Right lobe of liver (tissue), 6 donors: Measurements from ENCODE around the gene UBAC2. TPM values are rescaled to one million over a fixed set of nuclear protein-coding genes. Genes with fewer than 3 reads are reported as not detected.

Source experiments
- ATAC-seq, 4 donors: fragments of 200-7000 bp; cut with Tn5 transposase; one replicate each; pipeline ENCODE4 v1.9.1; 2020; ENCODE audit warnings: mild to moderate bottlenecking in 4 of 4, moderate library complexity in 4 of 4
- DNase-seq, 3 donors: peaks; one replicate each; pipeline ENCODE4 v3.0.0-alpha.2; 2020
- H3K27ac ChIP-seq, 3 donors: fragments of 200-600 bp; one replicate each; pipeline ENCODE4 v1.8.0; 2022
- H3K27me3 ChIP-seq, 2 donors: fragments of 200-600 bp; one replicate each; pipeline ENCODE4 v1.8.0; 2022
- H3K36me3 ChIP-seq, 4 donors: fragments of 200-600 bp; sonication (generic) in 1 of 4; one replicate each; pipeline versions ENCODE4 v1.5.1 to v1.8.0; 2017 to 2022; ENCODE audit warnings: control low read depth in 1 of 4
- H3K4me1 ChIP-seq, 4 donors: fragments of 200-600 bp; sonication (generic) in 1 of 4; one replicate each; pipeline versions ENCODE4 v1.5.1 to v1.8.0; 2017 to 2022; ENCODE audit warnings: control low read depth in 1 of 4
- H3K4me3 ChIP-seq, 3 donors: fragments of 200-600 bp; one replicate each; pipeline ENCODE4 v1.8.0; 2022
- H3K9me3 ChIP-seq, 4 donors: fragments of 200-600 bp; sonication (generic) in 1 of 4; one replicate each; pipeline versions ENCODE4 v1.5.1 to v1.8.0; 2017 to 2022; ENCODE audit warnings: control low read depth in 1 of 4
- POLR2A ChIP-seq: fragments of 450-650 bp; IDR thresholded peaks from one replicate; pipeline ENCODE4 v1.6.1; 2017; ENCODE audit warnings: antibody characterized with exemption, mild to moderate bottlenecking
- WGBS: methylation state at CpG from one replicate; pipeline ENCODE4 v1.1.6; 2018; ENCODE audit warnings: low coverage, low lambda C conversion rate; ENCODE audit not compliant: insufficient coverage; ENCODE audit errors: missing lambda C conversion rate; 5-methylcytosine and 5-hydroxymethylcytosine counted together
- intact Hi-C, 2 donors: fragments of 100-400 bp; cut with DNase I; formaldehyde crosslinking; loops; one replicate each; pipeline versions ENCODE4 v1.11.2 to v1.14.1; 2022
- total RNA-seq, 6 experiments: library from RNA; depleted of rRNA in 2 of 6; stranded (reverse); fragments of >200 nt in 2 of 6; fragmentation: NEBNext Ultra II Directional in 3 of 6; extraction: Animal tissue kit (Norgen Biotek cat#: 25700) in 3 of 6; gene quantifications; one replicate each; pipeline versions ENCODE4 v1.1.0 to v1.2.4, GENCODE V29; 2016 to 2023
- TF ChIP-seq, protein P1 (sequence below), 4 donors: fragments of 200-600 bp in 3 of 4; fragments of 450-650 bp in 1 of 4; IDR thresholded peaks; one replicate each; pipeline versions ENCODE4 v1.5.1 to v1.8.0; 2016 to 2022; ENCODE audit warnings: antibody characterized with exemption in 4 of 4, mild to moderate bottlenecking in 2 of 4
- donor health status: DM: no; HTN: yes; CAD: no.
- donor health status: DM: no; HTN: no; CAD: no.
- donor health status: DM: no; HTN: no; CAD: no.
- donor health status: DM: no; HTN: yes; CAD: no.
- donor health status: DM: no; HTN: yes; CAD: no.

The UBAC2 gene
- total RNA-seq, 6 experiments from 2014 or later, result 30.2 to 45.0 (median 37.0) TPM

- ATAC-seq (no peak), DNase-seq (no peak)
- H3K9me3 ChIP-seq, result no peaks in the 10 kb centered on the region
- peaks cover 0 to 2% (median 0%) of the 10 kb centered on the region in 4 donors for H3K36me3 ChIP-seq
- no peak overlapping the region for H3K4me3 ChIP-seq
- no peak overlapping the region for H3K27ac ChIP-seq
- peaks cover 0 to 28% (median 3%) of the 10 kb centered on the region in 4 donors for H3K4me1 ChIP-seq
- 44% methylated on average over 2 of the region's 2 CpGs for WGBS
- intact Hi-C loops, result no loop called here
- TF ChIP-seq, protein P1, sequence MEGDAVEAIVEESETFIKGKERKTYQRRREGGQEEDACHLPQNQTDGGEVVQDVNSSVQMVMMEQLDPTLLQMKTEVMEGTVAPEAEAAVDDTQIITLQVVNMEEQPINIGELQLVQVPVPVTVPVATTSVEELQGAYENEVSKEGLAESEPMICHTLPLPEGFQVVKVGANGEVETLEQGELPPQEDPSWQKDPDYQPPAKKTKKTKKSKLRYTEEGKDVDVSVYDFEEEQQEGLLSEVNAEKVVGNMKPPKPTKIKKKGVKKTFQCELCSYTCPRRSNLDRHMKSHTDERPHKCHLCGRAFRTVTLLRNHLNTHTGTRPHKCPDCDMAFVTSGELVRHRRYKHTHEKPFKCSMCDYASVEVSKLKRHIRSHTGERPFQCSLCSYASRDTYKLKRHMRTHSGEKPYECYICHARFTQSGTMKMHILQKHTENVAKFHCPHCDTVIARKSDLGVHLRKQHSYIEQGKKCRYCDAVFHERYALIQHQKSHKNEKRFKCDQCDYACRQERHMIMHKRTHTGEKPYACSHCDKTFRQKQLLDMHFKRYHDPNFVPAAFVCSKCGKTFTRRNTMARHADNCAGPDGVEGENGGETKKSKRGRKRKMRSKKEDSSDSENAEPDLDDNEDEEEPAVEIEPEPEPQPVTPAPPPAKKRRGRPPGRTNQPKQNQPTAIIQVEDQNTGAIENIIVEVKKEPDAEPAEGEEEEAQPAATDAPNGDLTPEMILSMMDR (IDR thresholded peaks at IDR 0.05), result no peak
- no peak for TF ChIP-seq POLR2A
- no peaks in the 10 kb centered on the region for H3K27me3 ChIP-seq
Observed at GRCh38 chr13:99288089-99288488, 87.4 kb downstream of the UBAC2 start.

DNA sequence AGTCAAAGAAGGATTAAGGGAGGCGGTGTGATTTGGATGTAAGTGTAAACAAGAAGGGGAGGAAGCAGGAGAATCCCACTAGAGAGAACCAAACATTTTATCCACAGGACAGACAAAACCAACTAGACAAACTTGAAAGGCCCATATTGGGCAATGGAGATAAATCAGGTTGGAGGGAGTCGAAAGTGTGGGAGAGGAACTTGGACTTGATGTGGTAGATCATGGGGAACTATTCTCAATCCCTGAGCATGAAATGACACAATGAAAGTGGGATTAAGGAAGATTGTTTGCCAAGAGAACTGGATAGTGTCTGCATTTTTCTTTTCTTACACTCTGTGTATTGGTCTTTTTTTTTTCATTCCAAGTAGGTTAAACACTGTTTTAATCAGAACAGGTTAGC is 88.6 kb downstream of the UBAC2 start:
- ATAC-seq (no peak), DNase-seq (no peak)
- H3K4me1 ChIP-seq, result peaks cover 0 to 23% (median 3%) of the 10 kb centered on the region in 4 donors
- H3K36me3 ChIP-seq, result peaks cover 0 to 2% (median 0%) of the 10 kb centered on the region in 4 donors
- no peaks in the 10 kb centered on the region for H3K9me3 ChIP-seq
- intact Hi-C loops, result no loop called here
- no peaks in the 10 kb centered on the region for H3K27me3 ChIP-seq
- no peak overlapping the region for H3K4me3 ChIP-seq
- WGBS, result 73% methylated on average over 2 of the region's 2 CpGs
- no peak for TF ChIP-seq POLR2A
- TF ChIP-seq, protein P1 (IDR thresholded peaks at IDR 0.05), result no peak
- H3K27ac ChIP-seq, result no peak overlapping the region

- DNase-seq (no peak), ATAC-seq (no peak)
- Histone ChIP-seq H3K27ac (no peak overlapping the region), H3K9me3 (no peaks in the 10 kb centered on the region), H3K4me3 (no peak overlapping the region), H3K36me3 (peaks cover 0 to 2% (median 0%) of the 10 kb centered on the region in 4 donors), H3K4me1 (peaks cover 0 to 18% (median 3%) of the 10 kb centered on the region in 4 donors), H3K27me3 (no peaks in the 10 kb centered on the region)
- WGBS, result 81% methylated on average over 7 of the region's 7 CpGs
- TF ChIP-seq POLR2A, result no peak
- TF ChIP-seq, protein P1 (IDR thresholded peaks at IDR 0.05), result no peak
- intact Hi-C loops, result no loop called here
Observed at GRCh38 chr13:99289674-99290337, 89.2 kb downstream of the UBAC2 start.

DNA sequence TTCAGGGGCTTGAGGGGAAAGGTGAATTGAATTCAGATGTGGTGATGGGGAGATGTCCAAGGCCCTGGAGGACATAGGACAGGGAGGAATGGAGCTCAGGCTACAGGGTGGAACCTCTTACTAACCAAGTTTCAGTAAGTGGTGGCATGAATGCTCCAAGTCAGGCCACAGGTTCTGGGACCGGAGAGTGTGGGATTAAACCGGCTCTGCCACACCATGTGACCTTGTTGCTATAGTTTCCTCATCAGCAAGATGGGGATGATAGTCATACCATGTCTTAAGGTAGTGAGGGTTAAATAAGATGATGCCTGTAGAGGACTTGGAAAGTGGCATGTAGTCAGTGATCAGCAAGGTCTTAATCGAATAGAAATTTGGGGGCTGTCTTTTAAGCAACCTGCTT is 90.2 kb downstream of the UBAC2 start:
- Histone ChIP-seq H3K27ac (no peak overlapping the region), H3K27me3 (no peaks in the 10 kb centered on the region), H3K4me3 (no peak overlapping the region), H3K36me3 (peaks cover 0 to 2% (median 0%) of the 10 kb centered on the region in 4 donors), H3K9me3 (no peaks in the 10 kb centered on the region), H3K4me1 (peaks cover 0 to 8% (median 3%) of the 10 kb centered on the region in 4 donors)
- DNase-seq, result no peak
- TF ChIP-seq, protein P1 (IDR thresholded peaks at IDR 0.05), result no peak
- TF ChIP-seq POLR2A, result no peak
- intact Hi-C loops, result no loop called here
- peak in 1 of 4 donors; percentile 21 for ATAC-seq
- 100% methylated on average over 1 of the region's 3 CpGs for WGBS
